IPS-NIHi7 (cell line): ENCODE data around the gene CNN3.

Experiments
- DNase-seq: peaks from one replicate; pipeline ENCODE4 v3.0.0; 2012; ENCODE audit warnings: mixed read lengths; ENCODE audit errors: extremely low spot score

Gene CNN3

DNA sequence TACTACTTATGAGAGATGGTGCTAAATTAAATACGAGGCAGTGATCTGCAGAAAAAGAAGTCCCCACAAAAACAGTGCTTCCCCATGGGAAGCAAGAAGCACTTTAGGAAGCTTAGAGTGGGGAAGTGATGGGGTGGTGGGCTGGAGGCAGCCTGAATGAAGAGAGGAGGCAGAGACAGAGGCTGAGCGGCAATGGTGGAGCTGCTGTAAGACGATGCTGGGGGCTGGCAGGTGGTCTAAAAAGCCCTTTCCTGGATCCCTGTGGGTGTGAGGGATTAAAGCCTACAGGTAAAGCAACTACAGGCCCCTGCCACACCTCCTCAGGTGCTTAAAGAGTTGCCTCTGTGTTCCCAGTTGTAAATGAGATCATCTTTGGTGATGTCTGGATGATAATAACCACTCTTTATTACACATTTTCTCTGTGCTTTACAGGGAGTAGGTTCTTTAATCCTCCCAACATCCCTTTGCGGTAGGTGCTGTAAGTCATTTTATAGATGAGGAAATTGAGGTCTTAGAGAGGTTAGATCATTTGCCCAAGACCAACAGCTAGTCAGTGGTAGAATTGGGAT is 39.2 kb downstream of the CNN3 start:
- peak; percentile 62 for DNase-seq

DNA sequence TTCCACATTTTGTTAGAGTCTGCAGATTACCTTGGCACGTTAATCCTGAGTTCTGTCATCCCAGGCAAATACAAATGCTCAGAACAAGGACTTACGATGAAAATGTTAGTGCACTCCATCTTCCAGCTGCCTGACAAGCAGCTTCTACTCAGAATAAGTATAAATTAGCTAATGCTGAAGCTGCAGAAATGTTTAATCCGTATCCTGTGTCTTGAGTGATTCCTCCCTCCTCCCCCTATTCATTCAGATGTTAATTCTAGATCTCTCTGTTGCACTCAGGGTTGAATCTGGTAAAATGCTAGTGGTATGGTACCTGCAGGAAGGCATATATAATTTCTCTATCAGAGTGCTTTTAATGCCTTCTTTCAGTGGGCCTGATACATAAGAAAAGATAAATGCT is 39.8 kb downstream of the CNN3 start:
- no peak for DNase-seq

DNA sequence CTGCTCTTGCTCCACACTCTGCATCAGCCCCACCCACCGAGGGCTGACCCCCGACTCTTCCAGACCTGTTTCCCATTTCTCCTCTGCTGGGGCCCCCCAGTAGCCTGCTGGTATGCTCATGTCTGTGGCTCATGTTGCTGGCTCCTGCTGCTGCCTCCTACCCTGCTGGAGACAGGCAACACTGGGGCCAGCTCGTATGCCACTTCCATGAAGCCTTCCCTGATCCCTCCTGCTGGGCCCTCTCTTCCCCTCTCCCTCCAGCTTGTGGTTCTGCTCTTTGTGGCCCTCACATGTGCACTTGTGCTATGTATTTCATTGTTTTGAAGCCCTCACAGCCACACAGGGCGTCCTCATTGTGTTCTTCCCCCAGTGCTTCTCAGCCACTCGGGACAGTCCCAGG is 40.5 kb downstream of the CNN3 start:
- no peak for DNase-seq

DNA sequence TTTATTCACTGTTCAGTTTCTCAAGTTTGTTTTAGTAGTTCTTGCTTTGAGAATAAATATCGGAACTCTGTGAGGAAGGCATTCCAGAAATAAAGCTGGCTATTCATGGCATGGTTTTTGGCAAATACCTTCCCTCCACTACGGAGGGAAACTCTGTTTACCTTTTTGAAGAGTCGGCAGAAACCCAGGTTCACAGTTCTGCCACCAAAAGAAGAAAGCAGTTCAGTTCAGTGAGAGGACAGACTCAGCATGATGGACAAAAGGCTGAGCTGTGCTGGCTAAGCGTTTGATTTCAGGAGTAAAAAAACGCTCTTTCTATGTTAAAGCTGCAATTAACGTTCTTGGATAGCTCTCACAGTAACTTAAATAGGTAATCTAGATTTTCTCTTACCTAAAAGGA is 42.4 kb downstream of the CNN3 start:
- no peak for DNase-seq

DNA sequence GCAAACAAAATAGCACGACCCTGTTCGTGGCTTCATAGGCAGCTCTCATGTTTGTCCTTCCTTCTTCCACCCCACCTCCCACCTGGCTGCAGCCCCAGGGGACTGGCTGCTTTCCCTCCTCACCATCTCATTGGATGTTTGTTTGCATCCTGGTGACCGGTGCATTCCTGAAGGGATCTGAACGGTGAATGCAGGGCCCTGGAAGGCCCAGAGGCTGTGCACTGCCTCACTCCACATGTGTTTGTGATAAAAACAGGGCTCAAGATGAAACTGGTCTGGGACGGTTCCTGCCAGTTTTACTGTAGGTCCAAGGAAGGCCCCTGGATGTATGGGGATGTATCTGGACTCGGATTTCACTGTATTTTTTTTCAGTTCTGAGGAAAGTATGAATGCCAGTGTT is 42.8 kb downstream of the CNN3 start:
- DNase-seq, result peak; percentile 84

DNA sequence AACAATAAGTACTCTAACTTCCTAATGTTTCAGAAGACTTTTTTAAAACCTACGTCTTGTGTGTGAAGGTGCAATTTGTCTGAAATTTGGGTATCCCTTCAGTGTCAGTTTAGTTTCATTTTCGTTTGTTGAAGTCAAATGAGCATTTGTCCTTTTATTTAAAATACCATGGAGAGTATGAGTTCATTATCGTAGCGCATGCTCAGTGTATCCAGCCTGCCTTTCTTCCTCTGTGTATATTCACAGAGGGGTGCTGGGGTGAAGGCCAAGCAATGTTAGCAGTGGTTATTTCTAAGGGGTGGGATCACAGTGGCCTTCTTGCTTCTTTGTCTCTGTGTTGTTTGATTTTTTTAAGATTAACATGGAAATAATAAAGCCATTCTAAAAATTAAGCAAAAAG is 43.2 kb downstream of the CNN3 start:
- no peak for DNase-seq

DNA sequence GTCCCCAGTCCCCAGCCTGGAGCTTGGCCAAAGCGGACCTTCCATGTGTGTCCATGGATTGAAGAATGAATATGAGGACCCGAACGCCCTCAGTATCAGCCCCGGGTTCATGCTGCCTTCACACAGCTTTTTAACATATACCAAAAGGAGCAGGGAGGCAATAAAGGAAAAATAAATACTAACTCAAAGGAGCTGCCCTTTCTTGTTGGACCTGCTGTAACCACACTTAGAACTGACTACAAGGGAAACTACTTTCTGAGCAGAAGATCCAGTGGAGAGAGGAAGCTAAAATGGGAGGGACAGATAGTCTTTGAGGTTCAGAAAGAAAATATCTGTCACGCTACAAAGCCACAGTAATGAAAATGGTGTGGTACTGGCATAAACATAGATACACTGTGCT is 48.6 kb downstream of the CNN3 start:
- no peak for DNase-seq

DNA sequence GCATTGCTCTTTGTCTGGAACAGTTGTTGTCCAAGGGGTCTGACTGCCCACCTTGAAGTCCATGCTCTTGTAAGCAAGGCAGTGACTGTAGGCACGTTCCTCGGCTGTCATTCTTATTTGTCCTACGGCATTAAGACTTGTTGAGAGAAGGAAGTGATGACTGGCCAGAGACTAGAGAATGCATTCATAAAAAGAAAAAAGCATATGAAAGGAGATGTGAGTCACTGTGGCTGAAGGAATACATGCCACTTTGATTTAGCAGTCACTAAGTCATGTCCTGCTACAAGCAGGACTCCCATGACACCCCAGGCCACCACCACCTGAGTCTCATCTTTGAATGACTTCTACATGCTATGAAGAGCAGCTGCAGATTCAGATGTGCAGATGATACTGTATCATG is 50.5 kb downstream of the CNN3 start:
- DNase-seq, result no peak

DNA sequence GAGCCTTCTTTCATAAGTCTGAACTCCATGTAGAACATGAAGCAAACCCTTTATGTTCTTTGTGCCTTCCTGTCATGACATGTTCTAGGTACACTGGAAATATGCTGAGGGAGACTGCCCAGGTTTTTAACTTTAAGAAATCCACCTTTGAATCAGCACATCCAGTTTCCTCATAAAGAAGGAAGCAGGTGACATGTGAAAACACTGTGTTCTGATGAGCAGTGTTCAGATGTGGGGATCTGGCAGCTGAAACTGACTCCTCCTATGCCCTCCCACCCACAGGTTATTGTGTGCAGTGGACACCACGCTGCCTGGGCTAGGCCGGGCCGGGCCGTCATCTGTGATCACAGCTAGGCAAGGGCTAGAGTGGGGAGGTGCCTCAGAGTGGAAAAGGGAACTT is 51.1 kb downstream of the CNN3 start:
- DNase-seq, result no peak

DNA sequence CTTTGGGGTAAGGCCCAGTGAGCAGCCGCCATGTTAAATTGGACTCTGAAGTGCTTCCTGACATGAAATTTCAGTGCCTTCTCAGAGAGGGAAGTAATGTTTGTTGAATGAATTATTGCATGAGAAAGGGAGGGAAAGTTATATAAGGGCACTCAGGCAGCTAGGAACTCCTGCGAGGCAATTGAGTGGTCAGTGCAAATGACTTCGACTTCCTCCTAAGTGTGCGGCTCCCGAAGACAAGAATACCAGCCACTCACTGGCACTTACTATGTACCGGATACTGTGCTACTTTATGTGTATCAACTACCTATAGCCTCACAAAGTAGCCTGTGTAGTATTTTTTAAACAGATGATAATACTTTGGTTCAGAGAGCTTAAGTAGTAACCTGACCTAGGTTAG is 52.5 kb downstream of the CNN3 start:
- DNase-seq, result no peak

DNA sequence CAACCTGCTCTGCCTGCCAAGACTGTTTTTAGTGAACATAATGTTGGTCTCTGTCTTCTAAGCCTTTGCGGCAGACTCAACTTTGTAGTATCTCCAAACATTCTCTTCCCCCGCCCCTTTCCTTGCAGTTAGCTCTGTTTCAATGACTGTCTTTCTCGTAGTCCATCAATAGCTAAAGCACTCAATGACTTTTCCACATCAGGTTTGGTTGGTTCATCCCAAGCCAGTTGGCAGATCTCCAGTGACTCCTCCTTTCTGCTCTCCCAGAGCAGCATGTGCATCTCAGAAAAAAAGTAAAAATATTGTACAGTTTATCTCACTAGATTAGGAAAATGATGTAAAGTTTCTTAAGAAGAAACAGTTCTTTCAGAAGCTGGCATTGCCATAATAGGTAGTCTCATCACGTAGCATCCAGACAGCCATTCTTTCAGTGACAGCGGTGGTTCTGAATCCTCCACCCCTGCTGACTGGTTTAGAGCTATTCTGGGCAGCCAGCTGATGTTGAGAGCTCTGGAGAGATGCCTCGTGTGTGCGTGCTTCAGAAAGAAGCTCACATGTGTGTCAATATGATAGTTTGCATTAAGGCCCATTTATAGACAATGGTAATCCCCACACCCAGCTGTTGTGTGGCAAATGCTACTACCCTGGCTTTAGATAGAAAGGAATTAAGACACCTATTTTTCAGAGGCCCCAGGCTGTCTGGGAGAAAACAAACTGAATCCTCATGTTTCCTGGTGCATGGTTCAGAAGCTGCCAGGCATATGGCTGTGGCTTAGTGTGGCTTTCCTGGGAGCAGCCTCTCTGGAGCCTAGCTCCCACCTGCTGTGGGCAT is 53.2 kb downstream of the CNN3 start:
- no peak for DNase-seq

DNA sequence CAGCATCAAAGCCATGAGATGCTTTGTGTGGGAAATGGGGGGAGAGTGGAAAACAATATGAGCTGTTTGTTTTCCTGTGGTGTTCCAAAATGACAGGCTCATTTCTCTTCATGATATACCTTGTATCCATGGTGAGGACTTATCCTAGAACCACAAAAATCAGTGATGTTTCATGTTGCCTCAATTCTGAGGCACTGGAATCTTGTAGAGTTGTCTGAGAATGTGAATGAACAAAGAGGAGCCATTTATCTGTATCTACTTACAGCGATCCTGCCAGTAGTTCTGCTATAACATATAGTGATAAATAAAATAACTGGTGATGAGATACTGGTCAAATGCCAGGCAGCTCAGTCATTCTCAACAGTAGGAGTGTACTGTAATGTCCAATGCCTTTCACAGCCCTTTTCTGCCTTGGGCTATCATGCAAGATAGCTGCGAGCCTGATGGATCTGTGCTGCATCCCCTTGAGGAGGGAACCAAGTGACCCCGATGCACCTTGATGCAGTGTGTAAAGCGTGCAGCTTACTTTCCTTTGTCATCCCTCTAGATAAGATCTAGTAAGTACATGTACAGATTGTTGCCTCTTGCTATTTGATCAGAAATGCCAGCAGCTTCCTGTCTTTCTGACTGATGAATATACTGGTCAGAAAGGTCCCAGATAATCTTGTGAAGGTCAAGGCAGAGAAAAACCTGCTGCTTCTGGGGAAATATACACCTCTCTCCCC is 54.0 kb downstream of the CNN3 start:
- DNase-seq, result no peak

DNA sequence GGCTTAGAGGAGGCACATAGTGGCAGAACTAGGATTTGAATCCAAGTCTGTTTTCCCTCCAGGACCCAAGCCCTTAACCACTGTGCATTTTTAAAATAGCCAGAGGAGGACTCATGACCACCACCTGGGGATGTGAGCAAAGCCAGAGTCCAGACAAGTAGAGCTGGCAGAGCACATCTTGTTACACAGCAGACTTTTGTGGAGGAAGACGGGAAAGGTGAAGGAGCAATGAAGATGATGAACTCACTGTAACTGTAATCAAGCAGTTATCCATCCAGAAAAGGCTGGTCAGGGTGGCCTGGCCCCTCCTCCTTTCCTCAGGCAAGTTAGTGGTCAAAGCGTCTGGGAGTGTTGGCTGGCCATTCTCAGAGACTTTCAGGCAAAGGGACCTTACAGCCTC is 55.9 kb downstream of the CNN3 start:
- no peak for DNase-seq

DNA sequence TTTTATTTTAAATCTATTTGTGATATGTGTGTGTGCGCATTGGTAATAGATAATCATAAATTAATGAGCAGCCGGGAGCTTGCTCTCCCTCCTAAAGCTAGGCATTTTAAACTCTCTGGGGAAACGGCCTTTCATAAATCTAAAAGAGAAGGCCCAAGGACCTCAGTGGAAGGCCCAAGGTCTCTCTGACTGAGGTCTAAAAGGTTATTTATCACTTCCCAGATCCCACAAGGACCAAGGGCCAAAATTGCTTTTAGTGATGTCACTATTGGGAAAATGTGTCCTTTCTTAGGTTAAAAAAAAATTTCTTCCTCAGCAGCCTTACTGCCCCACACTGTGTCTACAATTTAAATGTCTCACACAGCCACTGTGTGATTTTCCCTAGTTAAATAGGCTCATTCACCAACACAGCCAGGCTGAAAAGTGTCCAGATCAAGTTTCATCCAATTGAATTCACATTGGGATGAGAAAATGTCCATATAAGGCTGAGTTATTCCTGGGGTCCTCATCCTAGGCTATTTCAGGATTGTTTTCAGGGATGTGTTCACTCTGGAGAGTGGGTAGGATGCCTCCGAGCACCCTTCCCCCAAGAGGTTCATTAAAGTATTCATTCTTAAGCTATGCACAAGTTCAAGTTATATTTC is 60.6 kb downstream of the CNN3 start:
- DNase-seq, result no peak

DNA sequence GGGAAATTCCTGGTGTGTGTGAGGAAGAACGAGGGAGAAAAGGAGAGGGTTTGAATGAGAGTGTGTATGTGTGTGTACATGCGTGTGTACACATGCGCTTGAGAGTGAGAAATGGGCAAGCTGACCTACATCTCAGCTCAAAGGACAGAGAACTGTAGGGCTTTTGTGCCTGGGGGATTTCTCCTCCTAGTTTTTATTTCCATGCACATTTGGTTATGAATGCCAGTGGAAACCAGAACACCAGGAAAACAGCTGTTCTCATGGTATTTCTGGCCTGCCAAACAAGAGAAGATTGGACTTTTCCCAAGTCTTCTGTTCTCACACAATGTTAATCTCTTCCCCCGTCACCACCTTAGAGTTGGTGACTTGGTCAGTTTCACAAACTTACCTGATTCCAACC is 61.5 kb downstream of the CNN3 start:
- DNase-seq, result no peak

DNA sequence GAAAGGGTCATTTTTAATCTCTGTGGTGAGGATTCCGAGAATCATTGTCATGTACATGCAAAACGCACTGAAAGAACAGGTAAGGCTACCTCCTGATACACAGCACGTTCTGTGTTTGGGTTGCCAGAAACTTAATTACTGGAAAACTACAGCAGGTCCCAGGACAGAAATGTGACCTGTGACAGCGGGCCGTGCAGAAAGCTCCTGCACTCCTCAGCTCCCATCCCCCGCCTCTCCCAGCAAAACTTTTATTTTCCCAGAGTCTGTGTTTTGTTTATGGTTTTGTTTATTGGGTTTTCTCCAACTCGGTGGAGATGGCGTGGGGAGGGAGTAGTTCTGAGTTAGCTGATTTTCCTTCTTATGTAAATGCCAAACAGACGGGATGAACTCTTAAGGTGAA is 62.1 kb downstream of the CNN3 start:
- no peak for DNase-seq

DNA sequence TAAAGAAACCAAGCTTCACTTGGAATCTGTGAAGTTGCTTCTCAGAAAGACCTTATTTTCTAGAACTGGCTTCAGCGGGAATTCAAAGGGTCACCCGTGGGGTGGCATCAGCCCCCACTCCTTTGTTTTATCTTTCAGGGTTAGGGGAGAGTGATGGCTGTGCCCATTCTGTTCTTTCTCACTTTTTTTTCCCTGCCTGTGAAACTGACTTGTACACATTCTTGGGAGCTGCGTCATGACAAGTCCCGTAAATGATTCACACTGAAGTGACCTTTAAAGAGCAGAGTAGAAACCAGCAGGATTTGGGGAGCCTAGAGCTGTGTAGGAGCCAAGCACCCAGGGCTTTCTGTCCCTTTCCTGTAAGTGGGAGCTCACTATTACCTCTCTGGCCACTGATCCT is 63.0 kb downstream of the CNN3 start:
- peak; percentile 27 for DNase-seq

DNA sequence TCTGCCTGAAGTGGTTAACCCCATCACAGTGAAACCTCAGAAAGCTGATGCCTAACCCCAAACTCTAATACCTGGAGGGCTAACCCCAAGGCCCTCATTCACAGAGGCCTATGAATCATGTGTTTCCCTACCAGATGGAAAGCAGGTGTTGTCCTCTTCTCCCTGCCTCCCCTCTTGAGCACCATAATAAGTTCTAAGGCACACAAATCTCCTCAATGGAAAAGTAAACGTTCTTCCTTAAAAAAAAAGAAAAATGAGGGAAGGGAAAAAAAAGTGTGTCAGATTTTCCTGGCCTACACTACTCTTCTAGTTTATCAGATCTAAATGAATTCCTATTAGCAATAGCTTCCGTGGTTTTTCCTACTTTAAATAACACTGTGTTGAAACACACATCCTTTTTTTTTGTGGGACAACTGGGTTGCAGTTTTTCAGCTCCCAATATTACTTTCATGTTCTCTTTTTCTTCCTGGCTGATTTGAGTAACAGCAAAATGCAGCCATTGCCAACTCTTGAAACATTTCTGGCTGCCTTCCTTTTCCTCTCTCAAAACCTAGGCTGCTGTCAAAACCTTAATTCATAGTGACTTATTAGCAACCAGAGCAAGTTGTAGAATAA is 63.5 kb downstream of the CNN3 start:
- no peak for DNase-seq

DNA sequence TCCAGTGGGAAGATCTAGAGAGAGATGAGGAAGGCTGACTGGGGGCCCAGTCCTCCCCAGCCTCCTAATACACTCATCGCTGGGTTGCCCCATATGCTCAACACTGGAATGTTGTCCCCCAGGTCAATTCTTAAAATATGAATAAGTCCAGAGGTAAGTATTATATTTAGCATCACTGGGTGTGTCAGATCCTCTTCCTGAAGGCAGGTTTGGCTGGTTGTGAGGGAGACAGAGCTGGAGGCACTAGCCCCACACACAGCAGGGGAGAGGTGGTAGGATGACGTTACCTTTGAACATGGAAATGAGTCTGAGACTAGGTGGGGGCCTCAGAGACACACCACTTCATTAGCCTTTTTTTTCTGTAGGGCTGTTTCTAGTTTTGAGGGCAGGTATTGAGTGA is 64.2 kb downstream of the CNN3 start:
- peak; percentile 38 for DNase-seq

DNA sequence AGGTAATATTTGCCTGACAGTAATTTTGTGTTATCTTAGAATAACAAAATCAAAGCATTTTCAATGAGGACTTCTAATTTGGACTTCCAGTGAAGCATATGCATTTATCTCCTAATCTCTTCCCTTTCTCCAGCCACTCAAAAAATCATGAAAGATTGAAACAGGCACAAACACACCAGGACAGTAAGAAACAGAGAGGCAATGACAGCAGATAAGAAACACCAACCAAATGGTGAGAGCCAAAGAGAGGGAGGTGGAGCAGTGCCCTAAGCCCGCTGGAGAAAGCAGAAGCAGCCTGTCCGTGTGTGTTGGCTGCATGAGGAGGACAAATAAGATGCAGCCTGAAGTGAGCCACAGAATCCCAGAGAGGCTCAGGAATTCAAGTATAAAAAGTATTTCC is 67.7 kb downstream of the CNN3 start:
- no peak for DNase-seq

DNA sequence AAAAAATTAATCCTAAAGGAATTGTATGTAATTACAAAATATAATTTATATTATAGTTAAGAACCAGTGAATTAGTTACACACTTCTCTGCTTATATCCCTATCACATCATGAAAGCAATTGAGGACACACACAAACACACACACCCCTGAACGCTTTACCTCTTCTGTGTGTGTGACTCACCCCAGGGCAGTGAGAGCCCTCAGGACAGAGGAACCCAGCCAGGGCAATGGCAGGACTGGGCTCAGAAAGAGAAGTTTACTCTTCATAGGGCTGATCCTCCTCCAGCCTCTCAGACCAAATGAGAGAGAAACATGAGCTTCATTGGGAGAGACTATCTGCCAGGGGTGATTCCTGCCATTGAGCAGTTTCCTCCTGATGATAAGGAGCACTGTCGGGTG is 68.6 kb downstream of the CNN3 start:
- no peak for DNase-seq

DNA sequence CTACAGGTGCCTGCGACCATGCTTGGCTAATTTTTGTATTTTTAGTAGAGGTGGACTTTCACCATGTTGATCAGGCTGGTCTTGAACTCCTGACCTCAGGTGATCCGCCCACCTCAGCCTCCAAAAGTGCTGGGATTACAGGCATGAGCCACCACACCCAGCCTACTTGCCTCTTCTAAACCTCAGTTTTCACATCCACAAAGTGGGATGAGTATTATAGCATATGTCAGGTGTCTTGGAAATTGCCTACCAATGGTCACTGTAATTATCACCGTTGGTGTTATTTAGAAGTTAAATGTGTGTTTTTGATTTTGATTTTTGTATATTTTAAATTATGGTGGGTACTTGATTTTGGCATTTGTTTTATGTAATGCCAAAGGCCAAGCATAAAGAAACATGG is 70.0 kb downstream of the CNN3 start:
- DNase-seq, result no peak
